ENCODE measurements around the gene COL8A2.
A peak's percentile ranks its signal among the peaks of the same experiment; 100 is the strongest.

Gene COL8A2

DNA sequence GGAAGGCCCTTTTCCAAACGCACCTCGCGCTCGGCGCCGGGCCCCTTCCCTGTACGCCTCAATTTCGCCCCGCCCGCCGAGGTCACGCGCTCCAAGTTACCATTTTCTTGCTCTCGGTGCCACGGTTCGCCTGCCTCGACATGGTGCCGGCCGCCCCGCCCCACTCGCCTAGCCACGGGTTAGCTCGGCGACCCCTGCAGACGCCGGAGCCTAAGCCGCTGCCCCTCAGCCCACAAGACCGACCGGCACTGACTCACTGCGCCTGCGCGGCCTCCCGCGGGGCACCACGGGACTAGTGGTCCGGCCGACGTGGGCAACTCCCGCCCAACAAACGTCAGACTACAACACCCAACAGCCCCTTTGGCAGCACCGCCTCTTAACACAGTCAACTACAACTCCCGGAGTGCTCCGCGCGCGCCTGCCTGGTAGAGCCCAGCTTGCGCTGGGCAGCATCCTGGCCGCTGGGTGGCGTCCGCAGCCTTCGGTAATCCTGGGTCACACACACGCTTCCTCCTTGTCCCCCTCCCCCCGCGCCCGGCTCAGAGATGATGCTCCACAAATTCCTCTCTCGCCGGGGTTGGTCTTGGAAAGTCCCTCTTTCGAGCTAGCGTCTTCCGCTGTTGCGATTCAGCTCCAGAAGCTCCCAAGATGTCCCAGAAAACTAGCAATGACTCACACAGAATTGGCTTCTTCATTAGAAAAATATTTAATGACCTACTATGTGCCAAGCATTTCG is 24.4 kb upstream of the COL8A2 start, which contains the start of gene TRAPPC3:
Gene TRAPPC3, minus strand, starts transcription at position 250 of the 736 bp plus-strand sequence. Its CDS starts 108 bp downstream, at position 142.
- 1% methylated on average over 62 of the region's 62 CpGs for WGBS
- no peaks in the 10 kb centered on the region for H3K36me3 ChIP-seq (ENCODE audit: insufficient read depth, low read length)
- peak within 1 kb of the TSS; percentile 90 for H3K4me3 ChIP-seq (ENCODE audit: low read length)
- no peaks in the 10 kb centered on the region for H3K9me3 ChIP-seq (ENCODE audit: insufficient read depth, low read depth, low read length)
- peaks cover 20% of the 10 kb centered on the region for H3K4me1 ChIP-seq (ENCODE audit: insufficient read depth, low read length)
- H3K9ac ChIP-seq (ENCODE audit: low read depth, low read length) = peak within 1 kb of the TSS; percentile 81
- peak within 1 kb of the TSS; percentile 91 for H3K27ac ChIP-seq (ENCODE audit: low read depth, low read length)
- peaks cover 34% of the 10 kb centered on the region for H3K27me3 ChIP-seq (ENCODE audit: insufficient read depth, low read length)

- Histone ChIP-seq H3K36me3 (ENCODE audit: insufficient read depth, low read length) (no peaks in the 10 kb centered on the region), H3K9ac (ENCODE audit: low read depth, low read length) (peak overlapping the region; percentile 81), H3K27me3 (ENCODE audit: insufficient read depth, low read length) (peaks cover 28% of the 10 kb centered on the region), H3K4me1 (ENCODE audit: insufficient read depth, low read length) (peaks cover 20% of the 10 kb centered on the region), H3K4me3 (ENCODE audit: low read length) (peak overlapping the region; percentile 90), H3K27ac (ENCODE audit: low read depth, low read length) (peak overlapping the region; percentile 91), H3K9me3 (ENCODE audit: insufficient read depth, low read depth, low read length) (no peaks in the 10 kb centered on the region)
- 13% methylated on average over 16 of the region's 16 CpGs for WGBS
Measured at GRCh38 chr1:36148821-36149236, 23.8 kb upstream of the COL8A2 start.

DNA sequence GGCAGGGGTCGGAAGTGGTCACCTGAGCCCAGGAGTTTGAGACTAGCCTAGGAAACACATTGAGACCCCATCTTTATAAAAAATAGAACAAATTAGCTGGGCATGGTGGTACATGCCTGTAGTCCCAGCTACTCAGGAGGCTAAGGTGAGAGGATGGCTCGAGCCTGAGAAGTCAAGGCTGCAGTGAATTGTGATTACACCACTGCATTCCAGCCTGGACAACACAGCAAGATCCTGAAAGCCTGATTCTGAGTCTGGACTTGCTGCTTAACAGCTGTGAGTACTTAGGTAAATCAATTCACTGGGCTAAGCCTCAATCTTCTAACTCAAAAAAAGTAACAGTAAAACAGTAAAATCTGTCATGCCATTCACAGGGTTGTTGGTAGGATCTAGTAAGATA is 19.4 kb upstream of the COL8A2 start:
- peaks cover 5% of the 10 kb centered on the region for H3K36me3 ChIP-seq (ENCODE audit: insufficient read depth, low read length)
- H3K9me3 ChIP-seq (ENCODE audit: insufficient read depth, low read depth, low read length) = no peaks in the 10 kb centered on the region
- H3K27me3 ChIP-seq (ENCODE audit: insufficient read depth, low read length) = no peaks in the 10 kb centered on the region
- H3K9ac ChIP-seq (ENCODE audit: low read depth, low read length) = no peak overlapping the region
- no peak overlapping the region for H3K4me3 ChIP-seq (ENCODE audit: low read length)
- H3K4me1 ChIP-seq (ENCODE audit: insufficient read depth, low read length) = no peaks in the 10 kb centered on the region
- H3K27ac ChIP-seq (ENCODE audit: low read depth, low read length) = no peak overlapping the region
- WGBS = 90% methylated on average over 2 of the region's 2 CpGs

DNA sequence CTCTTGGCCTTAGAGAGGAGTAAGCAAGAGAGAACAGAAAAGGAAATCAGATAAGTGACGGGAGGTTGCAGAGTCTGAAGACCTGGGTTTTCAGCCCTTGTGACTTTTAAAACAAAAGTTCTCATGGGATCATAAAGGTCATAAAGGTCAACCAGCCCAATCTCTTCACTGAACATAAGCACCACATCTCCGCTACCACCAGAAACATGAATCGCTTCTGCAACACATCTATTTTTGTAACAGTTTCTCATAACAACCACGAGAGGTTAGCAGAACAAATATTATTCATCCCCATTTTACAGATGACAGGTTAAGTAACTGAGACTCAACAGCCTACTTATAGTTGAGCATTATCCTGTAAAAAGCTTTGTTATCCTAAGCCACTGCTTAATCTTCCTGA is 18.4 kb upstream of the COL8A2 start:
- Histone ChIP-seq H3K4me1 (ENCODE audit: insufficient read depth, low read length) (no peaks in the 10 kb centered on the region), H3K27me3 (ENCODE audit: insufficient read depth, low read length) (no peaks in the 10 kb centered on the region), H3K36me3 (ENCODE audit: insufficient read depth, low read length) (peaks cover 8% of the 10 kb centered on the region), H3K9ac (ENCODE audit: low read depth, low read length) (no peak overlapping the region), H3K9me3 (ENCODE audit: insufficient read depth, low read depth, low read length) (no peaks in the 10 kb centered on the region), H3K4me3 (ENCODE audit: low read length) (no peak overlapping the region), H3K27ac (ENCODE audit: low read depth, low read length) (no peak overlapping the region)
- WGBS = 95% methylated on average over 4 of the region's 4 CpGs

- WGBS = 83% methylated on average over 1 of the region's 1 CpG
- H3K36me3 ChIP-seq (ENCODE audit: insufficient read depth, low read length) = peaks cover 21% of the 10 kb centered on the region
- H3K9ac ChIP-seq (ENCODE audit: low read depth, low read length) = no peak overlapping the region
- H3K4me1 ChIP-seq (ENCODE audit: insufficient read depth, low read length) = no peaks in the 10 kb centered on the region
- no peaks in the 10 kb centered on the region for H3K27me3 ChIP-seq (ENCODE audit: insufficient read depth, low read length)
- no peaks in the 10 kb centered on the region for H3K9me3 ChIP-seq (ENCODE audit: insufficient read depth, low read depth, low read length)
- H3K4me3 ChIP-seq (ENCODE audit: low read length) = no peak overlapping the region
- H3K27ac ChIP-seq (ENCODE audit: low read depth, low read length) = no peak overlapping the region
Measured at GRCh38 chr1:36142121-36142520, 17.1 kb upstream of the COL8A2 start.

GRCh38 chr1:36139521-36139920 is 14.5 kb upstream of the COL8A2 start:
- Histone ChIP-seq H3K27ac (ENCODE audit: low read depth, low read length) (no peak overlapping the region), H3K9ac (ENCODE audit: low read depth, low read length) (no peak overlapping the region), H3K36me3 (ENCODE audit: insufficient read depth, low read length) (peaks cover 25% of the 10 kb centered on the region), H3K4me3 (ENCODE audit: low read length) (no peak overlapping the region), H3K4me1 (ENCODE audit: insufficient read depth, low read length) (peaks cover under 1% of the 10 kb centered on the region; the same call in 1 of the 2 replicates), H3K27me3 (ENCODE audit: insufficient read depth, low read length) (no peaks in the 10 kb centered on the region), H3K9me3 (ENCODE audit: insufficient read depth, low read depth, low read length) (no peaks in the 10 kb centered on the region)
- 95% methylated on average over 5 of the region's 5 CpGs for WGBS

DNA sequence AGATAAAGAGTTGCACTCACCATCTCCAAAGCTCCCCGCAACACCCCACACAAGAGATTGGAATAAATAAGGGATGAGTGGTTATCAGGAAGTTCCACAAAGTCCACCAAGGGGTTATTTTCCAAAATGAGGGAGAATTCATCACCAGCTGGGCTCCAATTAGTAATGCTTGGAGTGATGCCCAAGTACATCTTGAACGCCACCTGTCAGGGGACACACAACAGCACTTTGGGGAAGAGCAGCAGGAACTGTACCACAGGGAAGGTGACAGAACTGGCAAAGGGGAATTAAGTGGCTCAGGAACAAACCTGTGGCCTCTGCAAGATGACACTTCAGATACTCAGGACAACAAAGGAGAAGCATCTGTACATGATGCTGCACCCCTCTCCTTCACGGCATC is 12.8 kb upstream of the COL8A2 start:
- H3K27me3 ChIP-seq (ENCODE audit: insufficient read depth, low read length) = no peaks in the 10 kb centered on the region
- H3K36me3 ChIP-seq (ENCODE audit: insufficient read depth, low read length) = peaks cover 25% of the 10 kb centered on the region
- WGBS = 96% methylated on average over 2 of the region's 3 CpGs
- H3K9ac ChIP-seq (ENCODE audit: low read depth, low read length) = no peak overlapping the region
- no peak overlapping the region for H3K4me3 ChIP-seq (ENCODE audit: low read length)
- no peak overlapping the region for H3K27ac ChIP-seq (ENCODE audit: low read depth, low read length)
- H3K4me1 ChIP-seq (ENCODE audit: insufficient read depth, low read length) = peaks cover 4% of the 10 kb centered on the region; the same call in 1 of the 2 replicates
- H3K9me3 ChIP-seq (ENCODE audit: insufficient read depth, low read depth, low read length) = no peaks in the 10 kb centered on the region

GRCh38 chr1:36137226-36137625 is 12.2 kb upstream of the COL8A2 start:
- Histone ChIP-seq H3K4me1 (ENCODE audit: insufficient read depth, low read length) (peaks cover 4% of the 10 kb centered on the region; the same call in 1 of the 2 replicates), H3K4me3 (ENCODE audit: low read length) (no peak overlapping the region), H3K9ac (ENCODE audit: low read depth, low read length) (no peak overlapping the region), H3K36me3 (ENCODE audit: insufficient read depth, low read length) (peaks cover 25% of the 10 kb centered on the region), H3K27me3 (ENCODE audit: insufficient read depth, low read length) (no peaks in the 10 kb centered on the region), H3K27ac (ENCODE audit: low read depth, low read length) (no peak overlapping the region), H3K9me3 (ENCODE audit: insufficient read depth, low read depth, low read length) (no peaks in the 10 kb centered on the region)
- WGBS = 76% methylated on average over 5 of the region's 5 CpGs

DNA sequence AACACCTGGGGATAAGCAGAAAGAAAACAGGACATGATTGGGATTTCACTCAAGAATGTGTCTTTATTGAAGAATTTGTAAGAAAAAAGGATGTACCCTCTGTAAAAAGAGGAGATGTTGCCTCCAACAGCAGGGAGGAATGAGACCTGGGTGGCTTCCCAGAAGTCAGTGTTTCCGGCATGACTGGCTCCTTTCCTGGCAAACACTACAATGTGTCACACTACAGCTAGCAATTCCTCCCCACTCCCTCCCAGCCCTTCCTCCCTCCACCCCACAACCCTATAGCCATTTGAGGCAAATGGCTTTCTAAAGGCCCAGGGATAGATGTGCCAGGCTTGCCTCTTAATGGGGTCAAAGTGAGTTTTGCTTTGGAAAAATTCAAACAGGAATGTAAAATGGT is 11.5 kb upstream of the COL8A2 start:
- H3K4me3 ChIP-seq (ENCODE audit: low read length) = no peak overlapping the region
- peaks cover 4% of the 10 kb centered on the region; the same call in 1 of the 2 replicates for H3K4me1 ChIP-seq (ENCODE audit: insufficient read depth, low read length)
- peaks cover 25% of the 10 kb centered on the region for H3K36me3 ChIP-seq (ENCODE audit: insufficient read depth, low read length)
- H3K27me3 ChIP-seq (ENCODE audit: insufficient read depth, low read length) = no peaks in the 10 kb centered on the region
- H3K27ac ChIP-seq (ENCODE audit: low read depth, low read length) = no peak overlapping the region
- no peak overlapping the region for H3K9ac ChIP-seq (ENCODE audit: low read depth, low read length)
- H3K9me3 ChIP-seq (ENCODE audit: insufficient read depth, low read depth, low read length) = no peaks in the 10 kb centered on the region
- WGBS = 93% methylated on average over 1 of the region's 1 CpG

- H3K9me3 ChIP-seq (ENCODE audit: insufficient read depth, low read depth, low read length) = no peaks in the 10 kb centered on the region
- H3K27me3 ChIP-seq (ENCODE audit: insufficient read depth, low read length) = no peaks in the 10 kb centered on the region
- H3K9ac ChIP-seq (ENCODE audit: low read depth, low read length) = no peak overlapping the region
- H3K4me1 ChIP-seq (ENCODE audit: insufficient read depth, low read length) = peaks cover 4% of the 10 kb centered on the region; the same call in 1 of the 2 replicates
- peaks cover 25% of the 10 kb centered on the region for H3K36me3 ChIP-seq (ENCODE audit: insufficient read depth, low read length)
- H3K27ac ChIP-seq (ENCODE audit: low read depth, low read length) = no peak overlapping the region
- no peak overlapping the region for H3K4me3 ChIP-seq (ENCODE audit: low read length)
Measured at GRCh38 chr1:36135796-36136195, 10.8 kb upstream of the COL8A2 start.

GRCh38 chr1:36135330-36135667 is 10.3 kb upstream of the COL8A2 start:
- Histone ChIP-seq H3K4me1 (ENCODE audit: insufficient read depth, low read length) (peaks cover 4% of the 10 kb centered on the region; the same call in 1 of the 2 replicates), H3K9me3 (ENCODE audit: insufficient read depth, low read depth, low read length) (no peaks in the 10 kb centered on the region), H3K4me3 (ENCODE audit: low read length) (no peak overlapping the region), H3K36me3 (ENCODE audit: insufficient read depth, low read length) (peaks cover 25% of the 10 kb centered on the region), H3K27me3 (ENCODE audit: insufficient read depth, low read length) (no peaks in the 10 kb centered on the region), H3K27ac (ENCODE audit: low read depth, low read length) (no peak overlapping the region), H3K9ac (ENCODE audit: low read depth, low read length) (no peak overlapping the region)
- WGBS = 84% methylated on average over 6 of the region's 6 CpGs
